Measurements from ENCODE around the gene DLD. TPM values are rescaled to one million over a fixed set of nuclear protein-coding genes. Genes with fewer than 3 reads are reported as not detected.

DLD gene, protein sequence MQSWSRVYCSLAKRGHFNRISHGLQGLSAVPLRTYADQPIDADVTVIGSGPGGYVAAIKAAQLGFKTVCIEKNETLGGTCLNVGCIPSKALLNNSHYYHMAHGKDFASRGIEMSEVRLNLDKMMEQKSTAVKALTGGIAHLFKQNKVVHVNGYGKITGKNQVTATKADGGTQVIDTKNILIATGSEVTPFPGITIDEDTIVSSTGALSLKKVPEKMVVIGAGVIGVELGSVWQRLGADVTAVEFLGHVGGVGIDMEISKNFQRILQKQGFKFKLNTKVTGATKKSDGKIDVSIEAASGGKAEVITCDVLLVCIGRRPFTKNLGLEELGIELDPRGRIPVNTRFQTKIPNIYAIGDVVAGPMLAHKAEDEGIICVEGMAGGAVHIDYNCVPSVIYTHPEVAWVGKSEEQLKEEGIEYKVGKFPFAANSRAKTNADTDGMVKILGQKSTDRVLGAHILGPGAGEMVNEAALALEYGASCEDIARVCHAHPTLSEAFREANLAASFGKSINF
- 74.3 TPM for total RNA-seq

DNA sequence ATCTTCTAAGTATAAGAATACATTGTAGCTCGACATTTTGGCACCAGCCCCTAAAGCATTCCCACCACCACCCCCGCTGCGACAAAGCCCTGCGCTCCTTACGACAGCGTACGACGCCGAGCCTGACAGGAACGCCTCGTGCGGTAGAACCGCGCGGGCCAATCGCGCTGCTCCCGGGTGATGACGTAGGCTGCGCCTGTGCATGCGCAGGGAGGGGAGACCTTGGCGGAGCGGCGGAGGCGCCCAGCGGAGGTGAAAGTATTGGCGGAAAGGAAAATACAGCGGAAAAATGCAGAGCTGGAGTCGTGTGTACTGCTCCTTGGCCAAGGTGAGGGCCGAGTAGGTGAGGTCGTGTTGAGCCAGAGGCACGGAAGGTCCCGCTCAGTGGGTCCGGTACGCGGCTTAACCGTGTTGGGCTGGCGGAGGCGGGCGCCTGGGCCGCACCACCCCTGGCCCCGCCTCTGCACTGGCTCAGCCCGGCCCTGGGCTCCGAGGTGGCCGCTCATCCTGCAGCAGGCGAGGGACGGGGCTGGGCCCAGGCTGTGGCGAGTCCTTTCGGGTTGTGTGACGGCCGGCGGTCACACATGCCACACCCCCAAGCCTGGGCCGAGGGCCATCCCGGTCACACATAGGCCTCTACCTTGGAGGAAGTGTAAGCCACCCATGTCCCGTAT is at the start of gene DLD:
DLD (plus strand) TSS at position 222 of the 674 bp plus-strand sequence; CDS start at position 290, 68 bp downstream.

Other genes starting within 250 kb of the DLD start
- 3.2 TPM for gene SLC26A4, start 230.4 kb upstream of the DLD start, total RNA-seq
- 19.3 TPM for gene CBLL1, start 147.0 kb upstream of the DLD start, total RNA-seq
- gene SLC26A3, start 88.0 kb upstream of the DLD start, total RNA-seq, result not detected
- gene LAMB1, start 112.0 kb downstream of the DLD start, total RNA-seq, result 493 TPM
- 1.8 TPM for gene LAMB4, start 239.2 kb downstream of the DLD start, total RNA-seq